Liver (tissue), 9 donors: ENCODE data around the gene APELA. TPM values are rescaled to one million over a fixed set of nuclear protein-coding genes. Genes with fewer than 3 reads are reported as not detected.

ENCODE experiments used
- DNase-seq: peaks from one replicate; pipeline ENCODE4 v3.0.0-alpha.2; 2017; ENCODE audit warnings: low spot score
- H3K27ac ChIP-seq, 2 donors: one replicate each; pipeline ENCODE4 v1.7.0; 2013; ENCODE audit warnings: inconsistent platforms in 2 of 2, low read length in 2 of 2, control low read depth in 1 of 2, low read depth in 1 of 2, mild to moderate bottlenecking in 1 of 2
- H3K27me3 ChIP-seq, 4 donors: one replicate each; pipeline versions ENCODE4 v1.6.1 to v1.7.0; 2013; ENCODE audit warnings: low read length in 3 of 4, inconsistent platforms in 1 of 4, mild to moderate bottlenecking in 1 of 4, moderate library complexity in 1 of 4; ENCODE audit not compliant: control insufficient read depth in 4 of 4, insufficient read depth in 4 of 4
- H3K36me3 ChIP-seq, 4 donors: one replicate each; pipeline versions ENCODE4 v1.6.1 to v1.7.0; 2013; ENCODE audit warnings: low read length in 3 of 4, mild to moderate bottlenecking in 3 of 4, low read depth in 1 of 4, moderate library complexity in 1 of 4; ENCODE audit not compliant: control insufficient read depth in 4 of 4, insufficient read depth in 3 of 4
- H3K4me1 ChIP-seq, 4 donors: one replicate each; pipeline versions ENCODE4 v1.6.1 to v1.7.0; 2013; ENCODE audit warnings: low read length in 3 of 4, mild to moderate bottlenecking in 3 of 4, moderate library complexity in 1 of 4; ENCODE audit not compliant: control insufficient read depth in 4 of 4, insufficient read depth in 4 of 4
- H3K4me3 ChIP-seq, 3 donors: one replicate each; pipeline versions ENCODE4 v1.6.1 to v1.7.0; 2013; ENCODE audit warnings: low read length in 3 of 3, control low read depth in 1 of 3, low read depth in 1 of 3, mild to moderate bottlenecking in 1 of 3
- H3K9ac ChIP-seq, 2 donors: one replicate each; pipeline ENCODE4 v1.7.0; 2013; ENCODE audit warnings: low read length in 2 of 2, mild to moderate bottlenecking in 2 of 2, moderate library complexity in 2 of 2, control low read depth in 1 of 2, low read depth in 1 of 2
- H3K9me3 ChIP-seq, 4 donors: one replicate each; pipeline versions ENCODE4 v1.6.1 to v1.7.0; 2013; ENCODE audit warnings: low read length in 3 of 4; ENCODE audit not compliant: control insufficient read depth in 4 of 4
- CTCF ChIP-seq: fragments of 150-350 bp; IDR thresholded peaks from 2 replicates; pipeline ENCODE4 v1.5.1; 2017; ENCODE audit warnings: improper control_type of control experiment, low read depth, low read length; ENCODE audit not compliant: missing input control
- FOXA1 ChIP-seq: IDR thresholded peaks from 2 replicates; pipeline ENCODE4 v1.6.1; 2016; ENCODE audit warnings: antibody characterized with exemption
- FOXA2 ChIP-seq: IDR thresholded peaks from 2 replicates; pipeline ENCODE4 v1.6.1; 2016; ENCODE audit warnings: antibody characterized with exemption
- GABPA ChIP-seq, 2 donors: IDR thresholded peaks in 1 of 2; conservative IDR thresholded peaks in 1 of 2; 2 replicates each; pipeline ENCODE4 v1.6.1; 2016; ENCODE audit warnings: antibody characterized with exemption in 2 of 2, mild to moderate bottlenecking in 1 of 2, moderate library complexity in 1 of 2
- HNF4A ChIP-seq, 2 donors: conservative IDR thresholded peaks; 2 replicates each; pipeline ENCODE4 v1.6.1; 2016; ENCODE audit warnings: antibody characterized with exemption in 2 of 2, mild to moderate bottlenecking in 2 of 2
- HNF4G ChIP-seq: IDR thresholded peaks from 2 replicates; pipeline ENCODE4 v1.6.1; 2016; ENCODE audit warnings: antibody characterized with exemption
- MAX ChIP-seq: IDR thresholded peaks from 2 replicates; pipeline ENCODE4 v1.6.1; 2016; ENCODE audit warnings: antibody characterized with exemption
- NR2F2 ChIP-seq: IDR thresholded peaks from 2 replicates; pipeline ENCODE4 v1.6.1; 2016; ENCODE audit warnings: antibody characterized with exemption
- RAD21 ChIP-seq, 2 donors: IDR thresholded peaks; 2 replicates each; pipeline ENCODE4 v1.6.1; 2016; ENCODE audit warnings: antibody characterized with exemption in 2 of 2, mild to moderate bottlenecking in 2 of 2
- REST ChIP-seq: IDR thresholded peaks from 2 replicates; pipeline ENCODE4 v1.6.1; 2016; ENCODE audit warnings: antibody characterized with exemption, mild to moderate bottlenecking
- RXRA ChIP-seq, 2 donors: IDR thresholded peaks; 2 replicates each; pipeline ENCODE4 v1.6.1; 2017 to 2018; ENCODE audit warnings: antibody characterized with exemption in 2 of 2, mild to moderate bottlenecking in 1 of 2
- SP1 ChIP-seq: IDR thresholded peaks from 2 replicates; pipeline ENCODE4 v1.6.1; 2018; ENCODE audit warnings: antibody characterized with exemption, mild to moderate bottlenecking
- TAF1 ChIP-seq: conservative IDR thresholded peaks from 2 replicates; pipeline ENCODE4 v1.6.1; 2016; ENCODE audit warnings: antibody characterized with exemption, mild to moderate bottlenecking
- YY1 ChIP-seq: IDR thresholded peaks from 2 replicates; pipeline ENCODE4 v1.6.1; 2016; ENCODE audit warnings: antibody characterized with exemption, mild to moderate bottlenecking
- ZBTB33 ChIP-seq: IDR thresholded peaks from 2 replicates; pipeline ENCODE4 v1.6.1; 2016; ENCODE audit warnings: antibody characterized with exemption
- WGBS: extraction: QIAGEN DNeasy Blood & Tissue Kit; methylation state at CpG from one replicate; pipeline ENCODE4 v1.1.7; 2013; 5-methylcytosine and 5-hydroxymethylcytosine counted together
- polyA plus RNA-seq, 2 donors: library from polyadenylated mRNA; stranded (reverse) in 1 of 2; unstranded in 1 of 2; fragments of 200-250 nt in 1 of 2; fragments of >200 nt in 1 of 2; fragmentation: Nextera tagmentation in 1 of 2; extraction: Ambion mirVana in 1 of 2; gene quantifications; one replicate each; pipeline versions ENCODE4 v1.2.1 to v1.2.3, GENCODE V29; 2013 to 2015
- total RNA-seq, 2 donors: library from RNA; depleted of rRNA; stranded (reverse); fragments of >200 nt; gene quantifications; one replicate each; pipeline ENCODE4 v1.2.3, GENCODE V29; 2014
- donor health status: healthy.
- donor health status: healthy.
- donor health status: healthy.
- donor health status: healthy.
- donor health status: healthy.

APELA gene
- total and polyA plus RNA-seq, 4 donors: 1.6 TPM; not detected in 3

GRCh38 chr4:164924670-164925238 lies 47.8 kb downstream of the APELA start:
- Histone ChIP-seq H3K27me3 (no peaks in the 10 kb centered on the region), H3K4me1 (no peaks in the 10 kb centered on the region), H3K9ac (no peak overlapping the region), H3K36me3 (no peaks in the 10 kb centered on the region), H3K4me3 (no peak overlapping the region), H3K9me3 (no peaks in the 10 kb centered on the region), H3K27ac (no peak overlapping the region)
- TF ChIP-seq REST (no peak), CTCF (no peak), ZBTB33 (no peak), YY1 (no peak), TAF1 (no peak), SP1 (no peak), HNF4A (conservative IDR thresholded peaks at IDR 0.05) (no peak), NR2F2 (no peak), GABPA (IDR thresholded peaks at IDR 0.05 in 1 of 2, conservative IDR thresholded peaks at IDR 0.05 in 1 of 2) (no peak), HNF4G (no peak), RAD21 (IDR thresholded peaks at IDR 0.05) (no peak), FOXA2 (no peak), RXRA (IDR thresholded peaks at IDR 0.05) (no peak)
- 81% methylated on average over 3 of the region's 3 CpGs for WGBS
- no peak for DNase-seq

GRCh38 chr4:164926301-164926700 lies 49.3 kb downstream of the APELA start:
- Histone ChIP-seq H3K9ac (no peak overlapping the region), H3K36me3 (no peaks in the 10 kb centered on the region), H3K9me3 (no peaks in the 10 kb centered on the region), H3K4me1 (no peaks in the 10 kb centered on the region), H3K4me3 (no peak overlapping the region), H3K27me3 (no peaks in the 10 kb centered on the region), H3K27ac (no peak overlapping the region)
- DNase-seq: no peak
- 81% methylated on average over 2 of the region's 2 CpGs for WGBS
- TF ChIP-seq RAD21 (IDR thresholded peaks at IDR 0.05) (no peak), HNF4A (conservative IDR thresholded peaks at IDR 0.05) (no peak), REST (no peak), MAX (no peak), FOXA1 (no peak), ZBTB33 (no peak), FOXA2 (no peak), YY1 (no peak), CTCF (no peak)
